PC-3 (cell line): ENCODE data around the gene GOLGA8M. TPM values are rescaled to one million over a fixed set of nuclear protein-coding genes. Genes with fewer than 3 reads are reported as not detected.
A peak's percentile ranks its signal among the peaks of the same experiment; 100 is the strongest.
"Not testable (repeated sequence)": the region's sequence is repeated elsewhere in the genome, so short reads cannot be mapped to it uniquely, and the experiment has no call there.

Experiments
- ATAC-seq: fragments of 200-7000 bp; cut with Tn5 transposase; 2 replicates; pipeline ENCODE4 v1.9.1; 2020; ENCODE audit warnings: mild to moderate bottlenecking, moderate library complexity
- BruUV-seq: library from RNA; stranded (reverse); fragments of 400-500 nt; replicated peaks from 2 replicates; lab custom pipeline; 2021; lab: Mats Ljungman, UMichigan
- CTCF ChIA-PET: fragments of 300-600 bp; sonication (Branson Sonifier 250); formaldehyde crosslinking; loops from one replicate; lab custom pipeline; 2022; ENCODE audit warnings: antibody characterized with exemption; lab: Charles Lee
- POLR2A ChIA-PET: fragments of 300-600 bp; sonication (Branson Sonifier 250); formaldehyde crosslinking; loops from one replicate; lab custom pipeline; 2022; ENCODE audit warnings: antibody characterized with exemption; ENCODE audit not compliant: unreplicated experiment; lab: Charles Lee
- DNase-seq: peaks from one replicate; pipeline ENCODE4 v3.0.0-alpha.2; 2015
- H2AFZ ChIP-seq: fragments of 300-600 bp; sonication (generic); 2 replicates; pipeline ENCODE4 v1.6.0; 2016; ENCODE audit warnings: antibody characterized with exemption, low read length
- H3F3A ChIP-seq: fragments of 300-600 bp; sonication (generic); one replicate; pipeline ENCODE4 v1.6.0; 2017; ENCODE audit warnings: antibody characterized with exemption, low read length, control low read depth, mild to moderate bottlenecking; ENCODE audit not compliant: unreplicated experiment
- H3K27ac ChIP-seq: fragments of 300-600 bp; sonication (generic); 2 replicates; pipeline ENCODE4 v1.5.1; 2016; ENCODE audit warnings: mild to moderate bottlenecking, low read length
- H3K27me3 ChIP-seq: fragments of 300-600 bp; sonication (generic); 2 replicates; pipeline ENCODE4 v1.6.1; 2016; ENCODE audit warnings: low read length, mixed read lengths
- H3K36me3 ChIP-seq: fragments of 300-600 bp; sonication (generic); 2 replicates; pipeline ENCODE4 v1.6.1; 2016; ENCODE audit warnings: low read depth, mixed run types, low read length, mixed read lengths
- H3K4me1 ChIP-seq: fragments of 300-600 bp; sonication (generic); 2 replicates; pipeline ENCODE4 v1.5.1; 2016; ENCODE audit warnings: low read length; ENCODE audit not compliant: insufficient read depth
- H3K4me2 ChIP-seq: fragments of 300-600 bp; sonication (generic); 2 replicates; pipeline ENCODE4 v1.6.0; 2016; ENCODE audit warnings: low read length
- H3K4me3 ChIP-seq: fragments of 300-600 bp; sonication (generic); 2 replicates; pipeline ENCODE4 v1.5.1; 2016; ENCODE audit warnings: mild to moderate bottlenecking, low read length, mixed read lengths
- H3K79me2 ChIP-seq: fragments of 300-600 bp; sonication (generic); 2 replicates; pipeline ENCODE4 v1.6.1; 2017; ENCODE audit warnings: low read length, mixed read lengths
- H3K9ac ChIP-seq: fragments of 300-600 bp; sonication (generic); 2 replicates; pipeline ENCODE4 v1.6.0; 2016; ENCODE audit warnings: mild to moderate bottlenecking, low read length
- H3K9me2 ChIP-seq: fragments of 300-600 bp; sonication (generic); replicated peaks from 2 replicates; pipeline ENCODE4 v1.6.1; 2016; ENCODE audit warnings: mixed run types, low read length, mixed read lengths
- H3K9me3 ChIP-seq: fragments of 300-600 bp; sonication (generic); 2 replicates; pipeline ENCODE4 v1.6.1; 2016; ENCODE audit warnings: low read length, mixed read lengths
- H4K20me1 ChIP-seq: fragments of 300-600 bp; sonication (generic); 2 replicates; pipeline ENCODE4 v1.6.1; 2016; ENCODE audit warnings: low read length, mixed read lengths
- EZH2 ChIP-seq: fragments of 300-600 bp; sonication (generic); IDR thresholded peaks from one replicate; pipeline ENCODE4 v1.6.1; 2017; ENCODE audit warnings: antibody characterized with exemption, mild to moderate bottlenecking, low read length; ENCODE audit not compliant: unreplicated experiment
- EZH2phosphoT487 ChIP-seq: fragments of 300-600 bp; sonication (generic); IDR thresholded peaks from 2 replicates; pipeline ENCODE4 v1.6.1; 2018; ENCODE audit warnings: mild to moderate bottlenecking, antibody characterized with exemption, low read length, borderline replicate concordance
- intact Hi-C: fragments of 100-400 bp; cut with micrococcal nuclease; formaldehyde crosslinking; loops from 2 replicates; pipeline ENCODE4 v1.9.0; 2023
- total RNA-seq: library from RNA; depleted of rRNA; stranded (reverse); fragments of >200 nt; gene quantifications from 2 replicates; pipeline ENCODE4 v1.2.3, GENCODE V29; 2014
- TF ChIP-seq, protein P1 (sequence below): fragments of 300-600 bp; sonication (generic); conservative IDR thresholded peaks from 2 replicates; pipeline ENCODE4 v1.5.1; 2017; ENCODE audit warnings: antibody characterized with exemption, low read depth, mild to moderate bottlenecking, low read length

GOLGA8M gene
- total RNA-seq, 1 experiment from 2014 or later: 0.51 TPM

DNA sequence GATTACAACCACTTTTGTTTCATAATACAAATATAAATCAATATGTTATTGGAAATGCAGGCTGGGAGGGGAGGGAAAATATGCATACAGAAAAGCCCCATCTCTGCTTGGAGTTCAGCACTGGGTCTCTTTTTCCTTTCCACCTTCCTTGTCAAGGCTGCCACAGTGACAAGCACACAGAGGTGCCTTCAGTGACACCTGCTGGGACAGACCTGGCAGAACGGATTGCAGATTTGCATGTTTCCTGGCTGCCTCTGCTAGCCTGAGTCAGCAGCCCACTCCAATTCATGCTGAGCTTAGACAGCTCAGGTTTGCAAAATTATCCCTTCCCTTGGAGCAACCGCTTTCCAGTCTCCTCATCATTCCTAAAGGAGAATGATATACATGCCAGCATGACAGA lies 15.8 kb upstream of the GOLGA8M start:
- Histone ChIP-seq H2AFZ (peak overlapping the region; percentile 59; the same call in 1 of the 2 replicates), H3K4me3 (peak overlapping the region; percentile 7; the same call in 1 of the 2 replicates), H3K4me2 (peak overlapping the region; percentile 23), H3K27ac (peak overlapping the region; percentile 32; the same call in 1 of the 2 replicates)
- POLR2A ChIA-PET, H3K36me3 ChIP-seq, CTCF ChIA-PET, H3K9me2 ChIP-seq, H3K9me3 ChIP-seq, H3K4me1 ChIP-seq, ATAC-seq, H3K27me3 ChIP-seq, intact Hi-C loops, H3K79me2 ChIP-seq, H3K9ac ChIP-seq, H4K20me1 ChIP-seq, BruUV-seq, H3F3A ChIP-seq: not testable (repeated sequence)
- peak; percentile 49 for DNase-seq

DNA sequence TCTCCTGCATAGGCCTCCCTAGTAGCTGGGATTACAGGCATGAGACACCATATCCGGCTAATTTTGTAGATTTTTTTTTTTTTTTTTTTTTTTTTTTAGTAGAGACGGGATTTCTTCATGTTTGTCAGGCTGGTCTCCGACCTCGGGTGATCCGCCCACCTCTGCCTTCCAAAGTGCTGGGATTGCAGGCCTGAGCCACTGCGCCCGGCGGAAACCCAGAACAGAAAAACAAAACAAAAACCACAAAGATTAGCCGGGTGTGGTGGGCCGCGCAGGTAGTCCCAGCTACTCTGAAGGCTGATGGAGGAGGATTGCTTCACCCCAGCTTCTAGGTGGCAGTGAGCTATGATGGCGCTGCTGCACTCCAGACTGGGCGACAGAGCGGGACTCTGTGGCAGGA lies 14.8 kb upstream of the GOLGA8M start:
- H3K4me1 ChIP-seq, H3K4me3 ChIP-seq, H3K36me3 ChIP-seq, ATAC-seq, H3K9ac ChIP-seq, H3K9me3 ChIP-seq, POLR2A ChIA-PET, H3K79me2 ChIP-seq, H4K20me1 ChIP-seq, H2AFZ ChIP-seq, H3K27me3 ChIP-seq, CTCF ChIA-PET, H3F3A ChIP-seq, DNase-seq, H3K9me2 ChIP-seq, H3K4me2 ChIP-seq, intact Hi-C loops, H3K27ac ChIP-seq, BruUV-seq: not testable (repeated sequence)

- H2AFZ ChIP-seq: no peak overlapping the region
- CTCF ChIA-PET: no interaction called here
- H3K27ac ChIP-seq: no peak overlapping the region
- no peak for ATAC-seq
- no peaks in the 10 kb centered on the region for H3K79me2 ChIP-seq
- BruUV-seq: no TSS peak
- H3F3A ChIP-seq: no peaks in the 10 kb centered on the region
- no peaks in the 10 kb centered on the region for H3K9me2 ChIP-seq
- no peaks in the 10 kb centered on the region for H4K20me1 ChIP-seq
- H3K9ac ChIP-seq: no peak overlapping the region
- no peak for DNase-seq
- intact Hi-C loops: no loop called here
- no peaks in the 10 kb centered on the region for H3K4me1 ChIP-seq
- no peaks in the 10 kb centered on the region for H3K36me3 ChIP-seq
- TF ChIP-seq, protein P1, sequence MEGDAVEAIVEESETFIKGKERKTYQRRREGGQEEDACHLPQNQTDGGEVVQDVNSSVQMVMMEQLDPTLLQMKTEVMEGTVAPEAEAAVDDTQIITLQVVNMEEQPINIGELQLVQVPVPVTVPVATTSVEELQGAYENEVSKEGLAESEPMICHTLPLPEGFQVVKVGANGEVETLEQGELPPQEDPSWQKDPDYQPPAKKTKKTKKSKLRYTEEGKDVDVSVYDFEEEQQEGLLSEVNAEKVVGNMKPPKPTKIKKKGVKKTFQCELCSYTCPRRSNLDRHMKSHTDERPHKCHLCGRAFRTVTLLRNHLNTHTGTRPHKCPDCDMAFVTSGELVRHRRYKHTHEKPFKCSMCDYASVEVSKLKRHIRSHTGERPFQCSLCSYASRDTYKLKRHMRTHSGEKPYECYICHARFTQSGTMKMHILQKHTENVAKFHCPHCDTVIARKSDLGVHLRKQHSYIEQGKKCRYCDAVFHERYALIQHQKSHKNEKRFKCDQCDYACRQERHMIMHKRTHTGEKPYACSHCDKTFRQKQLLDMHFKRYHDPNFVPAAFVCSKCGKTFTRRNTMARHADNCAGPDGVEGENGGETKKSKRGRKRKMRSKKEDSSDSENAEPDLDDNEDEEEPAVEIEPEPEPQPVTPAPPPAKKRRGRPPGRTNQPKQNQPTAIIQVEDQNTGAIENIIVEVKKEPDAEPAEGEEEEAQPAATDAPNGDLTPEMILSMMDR: no peak
- TF ChIP-seq EZH2 (no peak), EZH2phosphoT487 (no peak)
- H3K9me3 ChIP-seq: no peaks in the 10 kb centered on the region
- no peaks in the 10 kb centered on the region for H3K27me3 ChIP-seq
- POLR2A ChIA-PET: no interaction called here
- no peak overlapping the region for H3K4me3 ChIP-seq
- H3K4me2 ChIP-seq: no peak overlapping the region
These were observed 13.9 kb upstream of the GOLGA8M start for GRCh38 chr15:28726102-28726501.

DNA sequence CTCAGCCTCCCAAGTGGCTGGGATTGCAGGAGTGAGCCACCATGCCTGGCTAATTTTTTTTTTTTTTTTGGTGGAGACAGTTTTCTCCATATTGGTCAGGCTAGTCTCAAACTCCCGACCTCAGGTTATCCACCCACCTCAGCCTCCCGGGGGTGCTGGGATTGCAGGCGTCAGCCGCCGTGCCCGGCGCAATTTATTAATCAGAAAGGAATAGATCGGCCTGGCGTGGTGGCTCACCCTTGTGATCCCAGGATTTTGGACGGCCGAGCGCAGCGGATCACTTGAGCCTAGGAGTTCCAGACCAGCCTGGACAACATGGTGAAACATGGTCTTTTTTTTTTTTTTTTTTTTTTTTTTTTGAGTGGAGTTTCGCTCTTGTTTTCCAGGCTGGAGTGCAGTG lies 13.3 kb upstream of the GOLGA8M start:
- H3K79me2 ChIP-seq: no peaks in the 10 kb centered on the region
- ChIA-PET CTCF (no interaction called here), POLR2A (no interaction called here)
- H3K4me1 ChIP-seq: no peaks in the 10 kb centered on the region
- no peak for TF ChIP-seq EZH2
- TF ChIP-seq, protein P1: no peak
- TF ChIP-seq EZH2phosphoT487: no peak
- no peak overlapping the region for H3K27ac ChIP-seq
- no peak overlapping the region for H2AFZ ChIP-seq
- H3K9me2 ChIP-seq: no peaks in the 10 kb centered on the region
- H3K9ac ChIP-seq: no peak overlapping the region
- H3K36me3 ChIP-seq: no peaks in the 10 kb centered on the region
- H3K9me3 ChIP-seq: no peaks in the 10 kb centered on the region
- H4K20me1 ChIP-seq: no peaks in the 10 kb centered on the region
- no peaks in the 10 kb centered on the region for H3F3A ChIP-seq
- intact Hi-C loops: no loop called here
- ATAC-seq: no peak
- no peak for DNase-seq
- H3K4me2 ChIP-seq: no peak overlapping the region
- no TSS peak for BruUV-seq
- H3K27me3 ChIP-seq: no peaks in the 10 kb centered on the region
- no peak overlapping the region for H3K4me3 ChIP-seq

GRCh38 chr15:28723986-28724385 lies 11.8 kb upstream of the GOLGA8M start:
- H3K9me3 ChIP-seq, H3K9me2 ChIP-seq, intact Hi-C loops, H3K9ac ChIP-seq, ATAC-seq, BruUV-seq, H2AFZ ChIP-seq, CTCF ChIA-PET, DNase-seq, H3K4me2 ChIP-seq, H3K4me1 ChIP-seq, POLR2A ChIA-PET, H3K36me3 ChIP-seq, H3K27ac ChIP-seq, H4K20me1 ChIP-seq, H3F3A ChIP-seq, H3K27me3 ChIP-seq, H3K79me2 ChIP-seq, H3K4me3 ChIP-seq: not testable (repeated sequence)
